IMR-90 (cell line): ENCODE data around the gene PALLD. TPM values are rescaled to one million over a fixed set of nuclear protein-coding genes. Genes with fewer than 3 reads are reported as not detected.

ENCODE experiments used
- ATAC-seq: fragments of 200-7000 bp; cut with Tn5 transposase; 2 replicates; pipeline ENCODE4 v1.9.1; 2020; ENCODE audit warnings: low read depth, mild to moderate bottlenecking, moderate library complexity
- BruUV-seq: library from RNA; stranded (reverse); fragments of 400-500 nt; replicated peaks from 2 replicates; lab custom pipeline; 2021; lab: Mats Ljungman, UMichigan
- CTCF ChIA-PET: fragments of 300-600 bp; formaldehyde crosslinking; extraction: SDS; loops from one replicate; lab custom pipeline; 2021; ENCODE audit warnings: antibody characterized with exemption; lab: Yijun Ruan, JAX
- POLR2A ChIA-PET: fragments of 300-600 bp; sonication (Branson Sonifier 250); formaldehyde crosslinking; loops from one replicate; lab custom pipeline; 2022; ENCODE audit warnings: antibody characterized with exemption; ENCODE audit not compliant: unreplicated experiment; lab: Charles Lee
- DNase-seq: peaks from one replicate; pipeline ENCODE4 v3.0.0; 2013
- H2AFZ ChIP-seq: replicated peaks from 2 replicates; pipeline ENCODE3; 2013; ENCODE audit warnings: low read length, mild to moderate bottlenecking; ENCODE audit not compliant: poor library complexity
- H2AK5ac ChIP-seq: 2 replicates; pipeline ENCODE4 v1.6.1; 2013; ENCODE audit warnings: low read depth, low read length, inconsistent platforms
- H2AK9ac ChIP-seq: replicated peaks from 2 replicates; pipeline ENCODE3; 2013; ENCODE audit warnings: mild to moderate bottlenecking, low read depth, low read length, moderate library complexity; ENCODE audit not compliant: poor library complexity
- H2BK120ac ChIP-seq: 2 replicates; pipeline ENCODE4 v1.6.1; 2013; ENCODE audit warnings: low read depth, low read length, inconsistent platforms
- H2BK15ac ChIP-seq: 3 replicates; pipeline ENCODE4 v1.6.1; 2013; ENCODE audit warnings: low read depth, low read length, inconsistent platforms
- H2BK20ac ChIP-seq: 2 replicates; pipeline ENCODE4 v1.6.1; 2013; ENCODE audit warnings: low read depth, mild to moderate bottlenecking, inconsistent platforms, low read length, moderate library complexity
- H2BK5ac ChIP-seq: 2 replicates; pipeline ENCODE4 v1.6.1; 2013; ENCODE audit warnings: mild to moderate bottlenecking, low read depth, low read length, inconsistent platforms; ENCODE audit not compliant: poor library complexity, severe bottlenecking
- H3K14ac ChIP-seq: replicated peaks from 2 replicates; pipeline ENCODE4 v1.6.1; 2013; ENCODE audit warnings: low read depth, low read length, inconsistent platforms
- H3K18ac ChIP-seq: 2 replicates; pipeline ENCODE4 v1.6.1; 2013; ENCODE audit warnings: low read depth, low read length, control low read depth
- H3K23ac ChIP-seq: 2 replicates; pipeline ENCODE4 v1.6.1; 2013; ENCODE audit warnings: low read depth, low read length, inconsistent platforms
- H3K27ac ChIP-seq: 2 replicates; pipeline ENCODE4 v1.5.1; 2013; ENCODE audit warnings: mild to moderate bottlenecking, control low read depth, low read length; ENCODE audit not compliant: insufficient read depth
- H3K27me3 ChIP-seq: 2 replicates; pipeline ENCODE4 v1.6.1; 2013; ENCODE audit warnings: low read length; ENCODE audit not compliant: control insufficient read depth, insufficient read depth
- H3K36me3 ChIP-seq: 2 replicates; pipeline ENCODE4 v1.6.1; 2013; ENCODE audit warnings: low read length, mixed read lengths; ENCODE audit not compliant: control insufficient read depth, insufficient read depth
- H3K4ac ChIP-seq: 2 replicates; pipeline ENCODE4 v1.6.1; 2013; ENCODE audit warnings: low read depth, low read length, inconsistent platforms
- H3K4me1 ChIP-seq: 2 replicates; pipeline ENCODE4 v1.6.1; 2013; ENCODE audit warnings: low read length, mixed read lengths; ENCODE audit not compliant: control insufficient read depth, insufficient read depth
- H3K4me2 ChIP-seq: 2 replicates; pipeline ENCODE4 v1.6.1; 2013; ENCODE audit warnings: low read depth, mild to moderate bottlenecking, control low read depth, low read length, moderate library complexity
- H3K4me3 ChIP-seq: 2 replicates; pipeline ENCODE4 v1.5.1; 2013; ENCODE audit warnings: low read depth, mild to moderate bottlenecking, control low read depth, low read length, moderate library complexity; ENCODE audit not compliant: insufficient read depth
- H3K56ac ChIP-seq: 2 replicates; pipeline ENCODE4 v1.6.1; 2013; ENCODE audit warnings: low read length, inconsistent platforms; ENCODE audit not compliant: insufficient read depth; ENCODE audit errors: extremely low read depth
- H3K79me1 ChIP-seq, 2 experiments: 2 replicates each; pipeline ENCODE4 v1.6.1; 2013; ENCODE audit warnings: low read length in 2 of 2, inconsistent platforms in 1 of 2, low read depth in 1 of 2
- H3K9ac ChIP-seq: 2 replicates; pipeline ENCODE4 v1.6.1; 2013; ENCODE audit warnings: low read depth, low read length, control low read depth
- H3K9me1 ChIP-seq: 2 replicates; pipeline ENCODE4 v1.6.1; 2013; ENCODE audit warnings: low read length, inconsistent platforms; ENCODE audit not compliant: insufficient read depth
- H3K9me3 ChIP-seq: 2 replicates; pipeline ENCODE4 v1.6.1; 2013; ENCODE audit warnings: low read length; ENCODE audit not compliant: control insufficient read depth, insufficient read depth
- H4K20me1 ChIP-seq: 2 replicates; pipeline ENCODE4 v1.6.1; 2013; ENCODE audit warnings: low read length, inconsistent platforms; ENCODE audit not compliant: insufficient read depth
- H4K5ac ChIP-seq: 2 replicates; pipeline ENCODE4 v1.6.1; 2013; ENCODE audit warnings: mild to moderate bottlenecking, low read depth, low read length, control low read depth
- H4K8ac ChIP-seq, 2 experiments: 2 replicates each; pipeline ENCODE4 v1.6.1; 2013; ENCODE audit warnings: low read depth in 2 of 2, low read length in 2 of 2, control low read depth in 1 of 2, inconsistent platforms in 1 of 2
- H4K91ac ChIP-seq: 2 replicates; pipeline ENCODE4 v1.6.1; 2013; ENCODE audit warnings: low read depth, low read length, inconsistent platforms; ENCODE audit not compliant: insufficient read depth
- CEBPB ChIP-seq: IDR thresholded peaks from 2 replicates; pipeline ENCODE4 v1.6.1; 2012; ENCODE audit warnings: low read depth, low read length, improper control_type of control experiment
- MAZ ChIP-seq: IDR thresholded peaks from 2 replicates; pipeline ENCODE4 v1.6.1; 2012; ENCODE audit warnings: low read depth, mild to moderate bottlenecking, low read length, improper control_type of control experiment, moderate library complexity, borderline replicate concordance
- RFX5 ChIP-seq: IDR thresholded peaks from 2 replicates; pipeline ENCODE4 v1.8.0; 2012; ENCODE audit warnings: low read depth, mild to moderate bottlenecking, low read length, moderate library complexity
- USF2 ChIP-seq: fragments of 150-350 bp; IDR thresholded peaks from 2 replicates; pipeline ENCODE4 v1.6.1; 2017; ENCODE audit warnings: mild to moderate bottlenecking, antibody characterized with exemption, low read length, low read depth
- WGBS, 2 experiments: methylation state at CpG; one replicate each; pipeline versions ENCODE4 v1.1.5 to v1.1.7; 2013; ENCODE audit warnings: missing lambda C conversion rate in 2 of 2; ENCODE audit not compliant: insufficient read length in 1 of 2; ENCODE audit errors: extremely low coverage in 2 of 2; 5-methylcytosine and 5-hydroxymethylcytosine counted together
- dilution Hi-C: fragments of 300-500 bp; cut with HindIII; formaldehyde crosslinking; loops from one replicate; pipeline ENCODE4 v1.14.3; 2018; ENCODE audit warnings: low sequenced_read_pairs; ENCODE audit not compliant: unreplicated experiment
- in situ Hi-C: fragments of 300-500 bp; cut with MboI; formaldehyde crosslinking; loops from 3 replicates; pipeline ENCODE4 v1.14.3; 2019; ENCODE audit warnings: low sequenced_read_pairs, inconsistent platforms, mixed read lengths
- intact Hi-C: fragments of 100-400 bp; cut with micrococcal nuclease; formaldehyde crosslinking; loops from 2 replicates; pipeline ENCODE4 v1.10.0; 2022
- polyA plus RNA-seq, 3 experiments: library from polyadenylated mRNA; depleted of rRNA; stranded (reverse); fragments of >200 nt; gene quantifications; 2 replicates each; pipeline ENCODE4 v1.2.3, GENCODE V29; 2012; ENCODE audit warnings: low replicate concordance in 1 of 3
- total RNA-seq: library from RNA; depleted of rRNA; stranded (reverse); fragments of >200 nt; gene quantifications from 2 replicates; pipeline ENCODE4 v1.2.3, GENCODE V29; 2012

PALLD gene
- total and polyA plus RNA-seq, 2 of the 4 experiments (the other 2 are of a cell fraction), result 91.0 to 91.9 TPM

DNA sequence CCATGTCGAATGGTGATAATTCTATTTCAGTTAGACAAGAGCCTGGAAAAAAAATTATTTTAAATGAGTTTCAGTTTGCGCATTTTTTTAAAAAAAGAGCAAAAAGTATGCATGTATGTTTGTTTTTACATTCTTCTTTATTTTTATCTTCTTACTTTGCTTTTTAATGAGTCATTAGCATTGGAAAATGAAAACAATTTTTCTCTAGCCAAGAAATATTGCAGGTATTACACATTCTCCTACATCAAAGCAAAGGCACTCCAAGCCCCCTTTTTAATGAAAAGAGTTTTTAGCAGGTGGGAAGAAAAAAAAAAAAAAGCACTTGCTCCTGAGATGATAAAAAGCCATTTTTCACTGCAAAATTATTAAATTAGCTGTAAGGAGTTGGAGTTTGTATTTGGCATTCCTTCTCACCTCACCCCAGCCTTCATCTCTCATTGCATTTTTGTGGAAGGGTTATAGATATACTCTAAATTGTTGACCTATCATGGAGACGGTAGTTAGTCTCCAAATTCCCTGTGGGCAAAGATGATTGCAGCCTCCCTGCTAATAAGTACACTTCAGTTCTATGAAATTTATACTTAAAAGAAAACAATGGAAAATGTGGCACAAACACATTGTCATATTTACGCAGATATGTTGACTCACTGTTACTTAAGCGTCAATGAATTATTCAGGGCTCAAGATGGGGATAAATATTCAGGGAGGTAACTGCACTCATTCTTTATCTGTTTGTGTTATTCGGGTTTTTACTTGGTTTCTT lies 43.8 kb downstream of the PALLD start:
- Histone ChIP-seq H4K91ac (no peak overlapping the region; the same call in 1 of the 2 replicates), H3K4ac (peak overlapping the region; percentile 39; the same call in 1 of the 2 replicates), H3K79me1 (no peaks in the 10 kb centered on the region), H2AK9ac (no peak overlapping the region), H3K4me2 (peak overlapping the region; percentile 84; the same call in 1 of the 2 replicates), H3K27ac (peak overlapping the region; percentile 36; the same call in 1 of the 2 replicates), H2AK5ac (no peak overlapping the region), H2BK120ac (peak overlapping the region; percentile 72), H3K14ac (peak overlapping the region; percentile 26; the same call in 1 of the 2 replicates), H2BK20ac (peak overlapping the region; percentile 55; the same call in 1 of the 2 replicates), H2AFZ (no peak overlapping the region), H3K23ac (no peak overlapping the region), H3K9ac (no peak overlapping the region), H3K56ac (peak overlapping the region; percentile 39; the same call in 1 of the 2 replicates), H3K9me1 (peaks cover 9% of the 10 kb centered on the region), H3K4me1 (peaks cover 9% of the 10 kb centered on the region; the same call in 1 of the 2 replicates), H3K18ac (peak overlapping the region; percentile 86; the same call in 1 of the 2 replicates), H4K5ac (no peak overlapping the region; the same call in 1 of the 2 replicates), H4K8ac (peak overlapping the region in 1 of 2 experiments; percentile 73; a peak in 1 of 4 replicates), H2BK5ac (peak overlapping the region; percentile 94), H4K20me1 (no peaks in the 10 kb centered on the region), H2BK15ac (peak overlapping the region; percentile 65; the same call in 1 of the 3 replicates), H3K36me3 (no peaks in the 10 kb centered on the region), H3K4me3 (peak overlapping the region; percentile 38; the same call in 1 of the 2 replicates), H3K27me3 (no peaks in the 10 kb centered on the region), H3K9me3 (no peaks in the 10 kb centered on the region)
- POLR2A ChIA-PET, result no interaction called here
- BruUV-seq, result no TSS peak
- dilution Hi-C loops (no loop called here), intact Hi-C loops (no loop called here), in situ Hi-C loops (no loop called here)
- WGBS, 2 experiments, result no CpG with 5 or more reads among the region's 6 CpGs
- CTCF ChIA-PET, result interaction anchor here (0.6 to 1.6 kb wide), 2 partner anchors 14 to 719 kb away, joined by 3 read pairs; no protein-coding TSS in a partner anchor
- ATAC-seq (peak; percentile 9; the same call in 1 of the 2 replicates), DNase-seq (no peak)
- TF ChIP-seq RFX5 (no peak), USF2 (no peak), MAZ (no peak), CEBPB (no peak)
